Peyer's patch (tissue), 4 donors: ENCODE results near the gene RAP1GAP.

Experiments used
- POLR2A ChIP-seq, 2 donors: fragments of 450-650 bp; IDR thresholded peaks; one replicate each; pipeline ENCODE4 v1.5.1; 2017; ENCODE audit warnings: antibody characterized with exemption in 2 of 2, mild to moderate bottlenecking in 2 of 2, moderate library complexity in 2 of 2
- TF ChIP-seq, protein P1 (sequence below), 6 experiments: fragments of 450-650 bp in 4 of 6; fragments of 200-600 bp in 2 of 6; sonication (generic) in 1 of 6; IDR thresholded peaks; one replicate each; pipeline ENCODE4 v1.5.1; 2017 to 2019; ENCODE audit warnings: antibody characterized with exemption in 6 of 6, mild to moderate bottlenecking in 3 of 6, moderate library complexity in 1 of 6

DNA sequence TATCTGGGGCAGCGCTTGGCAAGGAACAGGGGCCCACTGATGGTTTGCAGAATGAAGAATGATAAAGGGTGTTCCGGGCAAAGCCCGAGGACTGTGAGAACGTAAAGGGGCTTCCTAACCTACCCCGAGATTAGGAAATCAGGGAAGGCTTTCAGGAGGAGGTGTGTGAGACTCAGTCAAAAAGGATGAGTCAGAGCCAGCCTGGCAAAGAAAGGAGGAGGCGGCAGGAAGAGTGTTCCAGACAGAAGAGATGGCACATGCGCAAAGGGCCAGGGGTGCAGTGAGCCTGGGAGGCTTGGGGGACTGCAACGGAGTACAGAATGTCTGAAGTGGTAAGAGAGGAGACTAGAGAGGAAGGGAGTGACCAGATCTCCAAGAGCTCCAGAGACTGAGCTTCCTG lies 70.3 kb downstream of the RAP1GAP start:
- TF ChIP-seq POLR2A (IDR thresholded peaks at IDR 0.05) = no peak
- TF ChIP-seq, protein P1, sequence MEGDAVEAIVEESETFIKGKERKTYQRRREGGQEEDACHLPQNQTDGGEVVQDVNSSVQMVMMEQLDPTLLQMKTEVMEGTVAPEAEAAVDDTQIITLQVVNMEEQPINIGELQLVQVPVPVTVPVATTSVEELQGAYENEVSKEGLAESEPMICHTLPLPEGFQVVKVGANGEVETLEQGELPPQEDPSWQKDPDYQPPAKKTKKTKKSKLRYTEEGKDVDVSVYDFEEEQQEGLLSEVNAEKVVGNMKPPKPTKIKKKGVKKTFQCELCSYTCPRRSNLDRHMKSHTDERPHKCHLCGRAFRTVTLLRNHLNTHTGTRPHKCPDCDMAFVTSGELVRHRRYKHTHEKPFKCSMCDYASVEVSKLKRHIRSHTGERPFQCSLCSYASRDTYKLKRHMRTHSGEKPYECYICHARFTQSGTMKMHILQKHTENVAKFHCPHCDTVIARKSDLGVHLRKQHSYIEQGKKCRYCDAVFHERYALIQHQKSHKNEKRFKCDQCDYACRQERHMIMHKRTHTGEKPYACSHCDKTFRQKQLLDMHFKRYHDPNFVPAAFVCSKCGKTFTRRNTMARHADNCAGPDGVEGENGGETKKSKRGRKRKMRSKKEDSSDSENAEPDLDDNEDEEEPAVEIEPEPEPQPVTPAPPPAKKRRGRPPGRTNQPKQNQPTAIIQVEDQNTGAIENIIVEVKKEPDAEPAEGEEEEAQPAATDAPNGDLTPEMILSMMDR (IDR thresholded peaks at IDR 0.05) = no peak
